GOT3 (cell line): ENCODE measurements around the gene MOV10.
A peak's percentile ranks its signal among the peaks of the same experiment; 100 is the strongest.
"Not testable (repeated sequence)": the region's sequence is repeated elsewhere in the genome, so short reads cannot be mapped to it uniquely, and the experiment has no call there.

Experiments used
- DNase-seq: peaks from one replicate; lab custom pipeline; 2025; ENCODE audit warnings: mixed read lengths; lab: John Stamatoyannopoulos, UW

Gene MOV10

DNA sequence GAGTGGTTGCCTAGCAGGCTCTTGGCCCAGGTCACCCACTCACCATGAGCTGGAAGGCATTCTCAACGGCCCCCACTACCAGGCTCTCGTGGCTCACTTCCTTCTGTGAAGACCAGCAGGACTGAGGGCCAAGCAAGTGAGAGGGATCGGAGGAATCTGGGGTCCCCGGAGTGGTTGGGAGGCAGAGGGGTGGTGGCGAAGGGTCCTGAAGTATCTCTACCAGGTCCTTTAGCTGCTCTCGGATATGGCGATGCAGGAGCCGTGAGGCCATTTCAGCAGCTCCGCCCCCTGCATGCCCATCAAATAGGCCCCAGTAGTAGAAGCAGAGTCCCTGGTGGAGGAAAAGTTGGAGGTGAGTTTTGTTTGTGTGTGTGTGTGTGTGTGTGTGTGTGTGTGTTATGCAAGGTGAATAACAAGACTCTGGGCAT lies 38.3 kb downstream of the MOV10 start:
- no peak for DNase-seq

DNA sequence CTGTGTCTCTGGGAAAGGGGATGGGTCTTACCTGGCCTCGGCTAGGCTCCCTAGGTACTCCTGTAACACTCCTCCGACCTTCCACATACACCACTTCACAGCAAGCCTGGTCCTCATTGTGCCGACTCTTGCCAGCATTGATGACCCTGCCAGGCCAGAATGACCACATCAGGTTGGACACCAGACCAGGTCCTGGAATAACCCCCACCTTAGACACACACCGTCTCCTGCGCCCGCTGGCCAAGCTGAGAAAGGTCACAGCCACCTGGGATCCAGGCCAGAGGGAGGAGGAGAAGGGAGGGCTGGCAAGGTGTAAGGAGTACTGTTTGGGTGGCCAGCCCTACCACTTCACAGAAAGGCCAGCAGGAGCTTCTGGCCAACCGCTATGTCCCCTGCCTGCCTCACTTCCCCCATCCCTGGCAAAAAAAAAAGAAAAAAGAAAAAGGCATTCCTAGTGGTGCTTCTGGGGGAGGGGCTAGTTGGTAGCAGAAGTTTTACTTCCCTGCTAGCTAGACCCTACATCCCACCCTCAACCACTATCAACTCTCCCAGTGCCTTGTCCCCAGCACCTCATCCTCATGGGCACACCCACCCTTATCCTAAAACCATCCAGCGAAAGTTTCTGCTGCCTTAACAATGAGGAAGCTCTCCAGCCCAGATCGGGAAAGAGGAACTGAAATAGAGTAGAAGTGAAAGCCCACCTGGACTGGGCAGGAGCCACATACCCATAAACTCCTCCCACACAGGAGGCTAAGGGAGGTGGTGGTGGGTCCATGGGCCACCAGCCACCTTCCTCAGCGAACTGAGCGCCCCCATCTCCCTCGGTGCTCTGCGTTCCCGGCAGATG lies 39.2 kb downstream of the MOV10 start:
- no peak for DNase-seq

DNA sequence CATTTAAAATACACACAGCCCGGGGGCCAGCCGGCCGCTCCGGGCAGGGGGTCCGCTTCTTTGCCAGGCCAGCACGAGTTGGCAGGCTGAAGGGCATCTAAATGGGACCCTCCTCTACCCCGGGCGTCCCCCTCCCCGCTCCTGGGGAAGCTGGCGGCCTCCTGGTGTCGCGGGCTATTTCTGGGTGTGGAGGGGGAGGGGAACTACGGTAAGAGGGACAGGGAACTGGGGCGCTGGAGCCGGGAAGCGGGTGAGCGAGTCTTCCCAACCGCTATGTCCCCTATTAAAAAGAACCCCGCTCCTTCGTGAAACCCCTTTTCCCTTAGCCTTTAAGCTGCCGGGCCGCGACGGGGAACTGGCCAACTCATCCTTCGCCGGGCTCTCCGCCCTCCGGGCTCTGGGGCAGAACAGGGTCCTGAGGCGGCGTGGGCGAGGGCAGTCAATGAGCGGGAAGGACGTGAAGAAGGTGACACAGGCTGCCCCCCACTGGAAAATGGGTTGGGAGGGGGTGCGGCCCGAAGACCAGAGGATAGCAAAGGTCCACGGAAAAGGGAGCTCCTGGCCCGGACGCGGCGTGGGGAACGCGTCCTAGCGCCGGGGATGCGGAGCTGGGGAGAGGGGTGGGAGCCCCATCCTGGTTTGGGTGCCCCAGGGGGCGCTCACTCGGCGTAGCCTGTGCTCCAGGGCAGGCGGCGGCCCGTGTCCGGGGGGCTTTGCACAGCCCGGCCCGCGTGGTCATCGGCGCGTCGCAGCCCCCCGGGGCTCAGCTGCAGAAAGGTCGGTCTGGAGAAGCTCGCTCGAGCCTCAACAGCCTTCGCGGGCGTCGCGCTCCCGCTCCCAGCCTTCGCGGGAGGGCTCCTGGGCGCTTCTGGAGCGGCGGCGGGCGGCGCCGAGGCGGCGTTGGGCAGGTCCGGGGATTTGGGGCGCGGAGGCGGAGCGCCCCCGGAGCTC lies 40.1 kb downstream of the MOV10 start:
- no peak for DNase-seq

DNA sequence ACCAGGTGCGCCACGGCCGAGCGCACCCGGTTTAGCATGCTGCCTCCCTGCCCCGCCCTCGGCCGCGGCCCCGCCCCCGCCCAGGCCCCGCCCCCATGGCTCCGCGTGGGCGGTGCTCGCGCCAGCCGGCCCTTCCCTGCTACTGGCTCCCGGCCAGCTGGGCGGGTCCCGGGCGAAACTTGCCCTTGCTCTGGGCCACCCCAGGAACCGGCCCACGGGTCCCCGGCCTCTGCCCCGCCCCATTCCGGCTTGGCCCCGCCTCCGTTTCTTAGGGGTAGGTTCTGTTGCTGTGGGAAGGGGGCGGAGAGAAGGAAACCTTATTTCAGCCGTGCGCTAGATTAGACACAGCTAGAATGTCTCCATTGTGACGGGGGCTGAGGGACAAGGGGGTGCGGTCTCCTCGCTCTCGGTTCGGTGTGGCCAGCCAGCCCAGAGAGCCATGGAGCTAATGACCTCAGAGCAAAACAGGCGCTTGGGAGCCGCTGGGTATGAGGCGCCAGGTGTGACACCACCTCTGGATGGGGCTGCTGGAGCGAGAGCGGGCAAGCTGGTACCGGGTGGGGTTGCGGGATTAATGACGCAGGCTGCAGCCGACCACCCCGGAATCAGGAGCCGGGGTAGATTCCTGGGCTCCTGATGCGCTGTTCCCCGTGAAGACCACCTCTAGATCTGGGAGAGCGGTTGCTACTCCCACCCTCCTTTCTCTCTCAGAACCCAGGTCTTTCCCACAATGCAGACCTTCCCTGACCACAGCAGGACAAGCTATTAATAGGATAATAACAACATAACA lies 41.0 kb downstream of the MOV10 start, which contains the start of gene PPM1J:
TSS of gene PPM1J (minus strand) at position 69 of the 790 bp plus-strand sequence. CDS start at position 38, 31 bp downstream.
- DNase-seq: peak; percentile 61

DNA sequence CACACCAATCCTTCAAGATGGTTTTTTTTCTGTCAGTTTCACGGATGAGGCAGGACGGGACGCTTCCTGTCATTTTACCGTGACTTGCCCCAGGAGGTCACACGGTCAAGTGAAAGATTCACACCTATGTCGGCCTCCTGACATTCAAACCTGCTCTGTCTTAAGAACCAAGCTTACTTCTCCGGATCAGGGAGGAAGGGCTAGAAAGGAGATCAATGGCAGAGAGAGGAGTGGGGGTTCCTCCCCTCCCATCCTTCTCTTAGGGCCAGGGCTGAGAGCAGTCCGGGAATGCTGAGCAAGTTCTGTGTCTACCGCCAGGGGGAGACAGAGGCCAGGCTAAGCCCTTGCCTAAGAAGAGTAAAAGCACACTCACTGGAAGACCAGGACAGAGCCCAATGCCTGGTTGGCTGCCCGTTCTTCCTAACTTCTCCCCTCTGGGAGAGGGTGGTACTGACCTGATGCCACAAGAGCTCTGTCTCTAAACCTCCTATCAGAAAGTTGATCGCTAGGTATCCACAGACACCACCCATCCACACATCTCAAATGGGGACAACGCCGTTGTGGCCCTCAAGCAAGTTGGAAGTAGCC lies 41.8 kb downstream of the MOV10 start:
- DNase-seq: no peak

DNA sequence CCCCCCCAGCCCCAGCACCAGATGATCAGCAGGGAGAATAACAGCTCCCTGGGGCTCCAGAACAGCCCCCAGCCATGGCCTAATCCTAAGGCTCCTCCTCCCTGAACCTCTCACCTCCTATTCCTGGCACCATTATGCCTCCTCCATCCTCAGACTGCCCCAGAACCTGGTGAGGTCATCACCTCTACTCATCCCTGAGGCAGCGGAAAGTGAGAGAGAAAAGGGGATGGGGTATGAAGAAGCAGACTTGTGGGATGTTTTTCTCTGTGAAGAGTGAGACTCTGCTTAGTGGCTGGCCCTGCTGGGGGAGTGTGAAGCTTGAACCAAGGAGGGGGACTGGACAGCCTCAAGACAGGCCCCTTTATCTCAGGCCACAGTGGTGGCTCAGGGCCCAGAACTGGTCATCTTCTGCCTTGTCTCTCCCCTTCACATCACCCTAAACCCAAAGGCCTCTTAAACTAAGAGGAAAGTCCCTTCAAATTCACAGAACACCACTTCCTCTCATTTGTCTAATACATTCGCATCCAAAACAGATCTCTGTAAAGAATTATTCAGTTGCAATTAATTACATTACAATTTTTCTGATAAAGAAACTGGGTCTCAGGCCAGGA lies 42.9 kb downstream of the MOV10 start:
- DNase-seq: no peak

DNA sequence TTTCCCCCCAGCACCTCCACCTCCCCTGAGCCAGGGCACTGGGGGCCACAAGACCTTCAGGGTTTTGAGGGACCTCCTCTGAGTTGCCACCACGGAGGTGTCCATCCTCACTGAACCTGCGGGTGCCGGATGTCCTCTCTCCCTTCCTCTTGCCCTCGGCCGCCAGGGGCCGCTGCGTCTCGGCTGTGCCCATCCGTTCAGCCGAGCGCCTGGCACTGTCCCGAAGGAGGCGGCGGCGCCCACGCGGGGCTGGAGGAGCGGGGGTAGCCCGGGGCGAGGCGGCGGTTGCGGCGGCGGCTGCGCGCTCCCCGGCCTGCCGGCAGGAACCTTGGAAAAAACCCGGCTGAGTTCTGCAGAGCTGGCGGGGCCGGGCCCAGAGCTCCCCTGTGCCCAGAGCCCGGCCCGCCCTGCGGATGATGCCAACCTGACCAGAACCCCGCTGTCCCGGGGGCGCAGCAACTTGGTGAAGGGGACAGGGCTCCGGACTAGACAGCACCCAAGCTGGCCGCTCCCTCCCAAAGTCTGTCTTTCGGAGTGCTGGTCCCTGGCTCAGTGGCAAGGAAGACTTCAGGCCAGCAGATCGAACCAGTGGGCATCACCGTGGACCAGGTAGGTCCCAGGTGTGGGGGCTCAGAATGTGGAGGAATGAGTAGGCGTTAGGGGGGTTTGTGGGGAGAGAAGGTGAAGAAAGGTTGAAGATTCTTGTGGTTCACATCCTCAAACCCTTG lies 44.4 kb downstream of the MOV10 start:
- DNase-seq: peak; percentile 20

DNA sequence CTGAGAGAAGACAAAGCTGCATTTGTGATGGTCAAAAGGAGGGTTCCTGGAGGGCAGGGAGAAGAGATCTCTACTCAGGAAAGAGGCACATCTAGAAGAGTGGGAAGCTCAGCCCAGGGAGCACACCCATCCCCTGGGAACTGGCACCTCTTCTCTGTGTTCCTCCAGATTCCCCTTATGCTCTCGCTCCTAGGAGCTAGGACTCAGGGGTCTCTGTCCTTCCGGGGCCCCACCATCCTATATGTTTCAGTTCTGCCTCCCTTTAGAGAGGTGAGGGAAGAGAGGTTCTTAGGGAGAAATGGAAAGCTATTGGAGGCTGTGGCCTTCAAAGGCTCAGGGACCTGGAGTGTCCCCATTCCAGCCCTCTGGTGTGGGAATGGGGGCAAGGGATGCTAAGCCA lies 45.2 kb downstream of the MOV10 start:
- no peak for DNase-seq

DNA sequence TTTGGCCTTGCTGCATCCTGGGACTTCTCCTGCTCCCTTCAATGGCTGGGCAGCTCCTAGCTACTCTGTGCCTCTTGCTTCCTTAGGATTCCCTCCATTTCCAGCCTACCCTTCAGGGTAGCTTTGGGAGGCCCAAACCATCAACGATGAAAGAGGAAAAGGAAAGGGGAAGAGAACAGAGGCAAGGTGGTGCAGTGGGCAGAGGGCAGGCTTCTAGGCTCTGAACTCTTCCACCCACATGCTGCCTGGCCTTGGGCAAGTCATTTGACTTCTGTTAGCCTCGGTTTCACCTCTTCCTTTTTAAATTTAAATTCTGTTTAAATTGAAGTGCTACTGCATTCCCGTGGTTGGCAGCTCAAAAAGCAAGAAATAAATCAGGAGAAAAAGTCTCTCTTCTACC lies 46.3 kb downstream of the MOV10 start:
- DNase-seq: no peak

DNA sequence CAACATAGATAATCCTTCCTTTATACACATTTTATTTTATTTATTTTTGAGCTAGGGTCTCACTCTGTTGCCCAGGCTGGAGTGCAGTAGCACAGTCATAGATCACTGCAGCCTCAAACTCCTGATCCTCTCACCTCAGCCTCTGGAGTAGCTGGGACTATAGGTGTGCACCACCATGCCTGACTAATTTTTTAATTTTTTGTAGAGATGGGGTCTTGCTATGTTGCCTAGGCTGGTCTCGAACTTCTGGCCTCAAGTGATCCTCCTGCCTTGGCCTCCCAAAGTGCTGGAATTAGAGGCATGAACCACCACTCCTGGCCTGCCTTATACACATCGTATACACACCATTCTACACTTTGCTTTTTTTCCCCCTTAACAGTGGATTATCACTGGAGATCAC lies 46.8 kb downstream of the MOV10 start:
- DNase-seq: not testable (repeated sequence)

DNA sequence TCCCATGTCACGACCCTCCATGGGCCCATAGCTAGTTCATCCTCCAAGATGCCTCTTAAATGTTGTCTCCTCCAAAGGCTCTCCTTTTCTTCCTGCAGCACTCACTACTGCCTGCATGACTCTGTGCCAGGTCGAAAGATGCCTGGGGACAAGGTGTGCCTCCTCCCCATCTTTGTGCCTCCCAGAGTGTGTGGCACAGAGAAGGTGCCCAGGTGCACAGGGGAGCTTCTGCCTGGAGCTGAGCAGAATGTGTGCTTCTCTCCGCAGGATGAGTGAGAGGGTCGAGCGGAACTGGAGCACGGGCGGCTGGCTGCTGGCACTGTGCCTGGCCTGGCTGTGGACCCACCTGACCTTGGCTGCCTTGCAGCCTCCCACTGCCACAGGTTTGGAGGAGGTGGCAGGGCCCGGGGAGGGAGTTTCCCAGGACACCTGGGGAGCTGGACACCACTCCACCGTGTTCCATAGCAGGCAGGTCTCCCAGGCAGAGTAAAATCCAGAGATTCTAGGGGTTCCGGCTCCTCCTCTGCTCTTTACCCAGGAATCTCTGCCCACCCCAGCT lies 47.6 kb downstream of the MOV10 start:
- no peak for DNase-seq

DNA sequence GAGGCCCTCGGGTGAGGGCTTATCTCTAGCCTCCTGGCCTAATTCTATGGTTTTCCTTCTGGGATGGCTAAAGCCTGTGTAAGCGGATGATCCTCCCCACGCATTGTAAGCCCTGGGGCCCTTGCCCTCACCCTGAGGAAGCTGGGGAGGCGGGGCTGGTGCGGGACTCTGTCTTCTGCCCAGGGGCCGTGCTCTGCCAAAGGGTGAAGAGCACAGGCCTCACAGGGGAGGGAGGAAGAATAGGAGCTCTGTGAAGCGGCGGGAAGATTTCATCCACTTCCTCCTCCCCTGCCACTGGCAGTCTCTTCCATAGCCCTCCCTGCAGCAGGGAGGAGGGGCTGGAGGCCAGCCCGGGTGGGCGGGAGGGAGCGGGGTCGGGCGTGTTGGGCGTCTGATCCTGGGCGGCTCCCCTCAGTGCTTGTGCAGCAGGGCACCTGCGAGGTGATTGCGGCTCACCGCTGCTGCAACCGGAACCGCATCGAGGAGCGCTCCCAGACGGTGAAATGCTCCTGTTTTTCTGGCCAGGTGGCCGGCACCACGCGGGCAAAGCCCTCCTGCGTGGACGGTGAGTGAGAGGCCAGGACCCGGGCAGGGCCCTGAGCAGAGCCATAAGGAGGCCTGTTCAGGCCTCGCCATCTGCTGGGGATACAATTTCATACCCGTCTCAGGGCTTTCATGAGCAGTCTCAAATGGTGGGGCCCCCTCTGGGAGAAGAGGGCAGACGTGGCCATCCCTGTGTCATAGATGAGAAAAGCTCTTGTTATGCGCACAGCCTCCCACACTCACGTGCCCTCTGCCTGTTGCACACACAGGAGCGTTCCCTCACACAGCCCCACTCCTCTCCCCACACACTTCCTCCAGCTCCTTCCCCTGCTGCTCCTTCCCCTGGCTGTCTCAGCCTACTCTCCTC lies 48.4 kb downstream of the MOV10 start:
- no peak for DNase-seq

DNA sequence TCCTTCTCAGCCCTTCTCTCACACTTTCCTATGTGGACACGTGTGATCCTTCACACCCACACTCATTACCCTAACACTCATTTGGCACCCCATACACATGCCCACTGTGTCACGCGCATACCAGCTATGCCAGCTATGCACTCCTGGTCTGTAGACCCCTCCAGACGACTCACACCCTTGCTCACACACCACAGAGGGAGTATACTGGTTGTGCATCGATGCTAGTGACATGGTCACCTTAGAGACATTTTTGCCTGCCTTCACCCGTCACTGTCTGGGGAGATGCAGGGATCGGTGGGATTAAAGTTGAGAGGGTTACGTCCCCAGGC lies 49.0 kb downstream of the MOV10 start:
- no peak for DNase-seq

DNA sequence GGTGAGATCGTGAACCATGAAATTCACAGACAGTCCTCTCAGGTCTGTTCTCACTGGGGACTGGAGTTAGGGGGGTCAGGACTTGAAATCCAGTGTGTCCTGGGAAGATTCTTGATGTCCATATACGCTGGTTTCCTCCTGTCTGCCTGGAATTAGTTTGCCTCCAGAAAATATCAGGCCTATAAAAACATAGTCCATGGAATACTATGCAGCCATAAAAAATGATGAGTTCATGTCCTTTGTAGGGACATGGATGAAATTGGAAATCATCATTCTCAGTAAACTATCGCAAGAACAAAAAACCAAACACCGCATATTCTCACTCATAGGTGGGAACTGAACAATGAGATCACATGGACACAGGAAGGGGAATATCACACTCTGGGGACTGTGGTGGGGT lies 49.8 kb downstream of the MOV10 start:
- DNase-seq: not testable (repeated sequence)

DNA sequence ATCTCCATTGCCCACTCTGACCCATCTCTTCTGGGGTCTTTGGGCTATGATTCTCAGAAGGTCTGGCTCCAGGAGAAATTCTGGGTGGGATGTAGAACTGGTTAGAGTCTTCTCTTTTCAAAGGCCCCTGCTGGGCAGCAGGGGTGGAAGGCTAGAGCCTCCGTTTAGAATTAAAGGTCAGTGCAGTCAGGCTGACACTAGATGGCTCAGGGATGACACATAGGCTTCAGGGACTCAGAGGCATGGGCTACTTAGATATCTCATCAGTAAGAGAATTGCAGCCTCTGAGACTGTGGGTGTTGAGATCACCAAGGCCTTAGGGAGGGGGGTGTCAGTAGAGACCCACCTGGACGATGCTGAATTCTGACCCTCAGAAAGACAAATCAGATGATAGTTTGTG lies 53.3 kb downstream of the MOV10 start:
- DNase-seq: no peak

DNA sequence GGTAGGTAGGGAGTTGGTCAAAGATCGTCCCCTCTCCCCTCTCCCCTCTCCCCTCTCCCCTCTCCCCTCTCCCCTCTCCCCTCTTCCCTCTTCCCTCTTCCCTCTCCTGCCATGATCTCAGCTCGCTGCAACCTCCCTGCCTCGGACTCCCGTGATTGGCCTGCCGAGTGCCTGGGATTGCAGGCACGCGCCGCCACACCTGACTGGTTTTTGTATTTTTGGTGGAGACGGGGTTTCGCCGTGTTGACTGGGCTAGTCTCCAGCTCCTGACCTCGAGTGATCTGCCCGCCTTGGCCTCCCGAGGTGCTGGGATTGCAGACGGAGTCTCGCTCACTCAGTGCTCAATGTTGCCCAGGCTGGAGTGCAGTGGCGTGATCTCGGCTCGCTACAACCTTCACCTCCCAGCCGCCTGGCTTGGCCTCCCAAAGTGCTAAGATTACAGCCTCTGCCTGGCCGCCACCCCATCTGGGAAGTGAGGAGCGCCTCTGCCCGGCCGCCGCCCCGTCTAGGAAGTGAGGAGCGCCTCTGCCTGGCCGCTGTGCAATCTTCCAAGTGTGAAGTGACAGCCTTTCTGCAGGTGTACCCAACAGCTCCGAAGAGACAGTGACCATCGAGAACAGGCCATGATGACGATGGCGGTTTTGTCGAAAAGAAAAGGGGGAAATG lies 54.0 kb downstream of the MOV10 start:
- not testable (repeated sequence) for DNase-seq

DNA sequence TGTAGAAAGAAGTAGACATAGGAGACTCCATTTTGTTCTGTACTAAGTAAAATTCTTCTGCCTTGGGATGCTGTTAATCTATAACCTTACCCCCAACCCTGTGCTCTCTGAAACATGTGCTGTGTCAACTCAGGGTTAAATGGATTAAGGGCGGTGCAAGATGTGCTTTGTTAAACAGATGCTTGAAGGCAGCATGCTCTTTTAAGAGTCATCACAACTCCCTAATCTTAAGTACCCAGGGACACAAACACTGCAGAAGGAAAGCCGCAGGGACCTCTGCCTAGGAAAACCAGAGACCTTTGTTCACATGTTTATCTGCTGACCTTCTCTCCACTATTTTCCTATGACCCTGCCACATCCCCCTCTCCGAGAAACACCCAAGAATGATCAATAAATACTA lies 54.6 kb downstream of the MOV10 start:
- DNase-seq: not testable (repeated sequence)

DNA sequence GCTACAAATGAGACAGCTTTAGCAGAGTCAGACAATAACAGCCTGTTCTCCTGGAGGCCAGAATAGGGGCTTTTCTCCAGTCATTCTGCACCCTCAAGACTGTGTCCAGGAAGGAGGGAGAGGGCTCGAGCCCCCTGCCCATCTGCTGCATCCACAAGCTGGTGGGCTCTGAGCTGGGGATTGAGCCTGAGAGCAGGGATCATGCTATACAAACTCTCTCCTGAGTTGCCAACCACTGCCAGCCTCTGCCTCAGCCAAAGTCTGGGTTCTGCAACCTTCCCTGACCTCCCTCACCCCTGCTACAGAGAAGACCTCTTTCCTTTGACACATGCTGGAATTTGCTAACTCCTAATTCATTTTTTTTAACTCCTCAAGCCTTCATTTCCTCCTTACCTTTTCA lies 55.5 kb downstream of the MOV10 start:
- DNase-seq: no peak

DNA sequence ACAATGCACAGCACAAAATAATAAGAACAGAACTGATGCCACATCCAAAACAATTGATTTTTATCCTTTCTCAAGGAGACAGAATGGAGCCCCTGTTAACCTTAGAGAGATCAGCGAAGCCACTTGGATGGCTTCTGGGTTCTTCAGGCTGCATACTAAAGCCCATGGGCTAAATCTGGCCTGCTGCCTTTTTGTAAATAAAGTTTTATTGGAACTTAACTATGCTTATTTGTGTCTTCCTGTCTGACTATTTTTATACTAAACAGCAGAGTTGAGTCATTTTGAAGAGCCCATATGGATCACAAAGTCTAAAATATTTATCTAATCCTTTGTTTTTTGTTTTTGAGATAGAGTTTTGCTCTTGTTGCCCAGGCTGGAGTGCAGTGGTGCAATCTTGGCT lies 57.0 kb downstream of the MOV10 start:
- DNase-seq: no peak
